ENCODE results near the gene GPR34. TPM values are rescaled to one million over a fixed set of nuclear protein-coding genes. Genes with fewer than 3 reads are reported as not detected.
A peak's percentile ranks its signal among the peaks of the same experiment; 100 is the strongest.

Gene GPR34
- total RNA-seq, 2 donors from 2014 or later, result 3.8 to 8.5 TPM

GRCh38 chrX:41686788-41687187, 2.0 kb upstream of the GPR34 start:
- no peak for TF ChIP-seq CTCF (IDR thresholded peaks at IDR 0.05)
- no peaks in the 10 kb centered on the region for H3K36me3 ChIP-seq
- H3K27ac ChIP-seq, result no peak overlapping the region
- DNase-seq (ENCODE audit: low spot score), result no peak
- no peaks in the 10 kb centered on the region for H3K9me3 ChIP-seq
- no peaks in the 10 kb centered on the region for H3K27me3 ChIP-seq
- H3K4me3 ChIP-seq, result no peak overlapping the region
- peaks cover 0 to 6% of the 10 kb centered on the region in 2 donors for H3K4me1 ChIP-seq

GRCh38 chrX:41688156-41688555, 617 bp upstream of the GPR34 start:
- Histone ChIP-seq H3K4me1 (peaks cover 0 to 12% of the 10 kb centered on the region in 2 donors), H3K9me3 (no peaks in the 10 kb centered on the region), H3K27me3 (no peaks in the 10 kb centered on the region), H3K27ac (no peak overlapping the region), H3K36me3 (no peaks in the 10 kb centered on the region), H3K4me3 (no peak overlapping the region)
- TF ChIP-seq CTCF (IDR thresholded peaks at IDR 0.05), result no peak
- no peak for DNase-seq (ENCODE audit: low spot score)

- no peak overlapping the region for H3K4me3 ChIP-seq
- H3K4me1 ChIP-seq, result peaks cover 0 to 6% of the 10 kb centered on the region in 2 donors
- no peak overlapping the region for H3K27ac ChIP-seq
- DNase-seq (ENCODE audit: low spot score), result no peak
- no peaks in the 10 kb centered on the region for H3K27me3 ChIP-seq
- no peaks in the 10 kb centered on the region for H3K36me3 ChIP-seq
- no peak for TF ChIP-seq CTCF (IDR thresholded peaks at IDR 0.05)
- H3K9me3 ChIP-seq, result no peaks in the 10 kb centered on the region
These were observed 938 bp downstream of the GPR34 start for GRCh38 chrX:41689711-41690110.

- no peak for TF ChIP-seq CTCF (IDR thresholded peaks at IDR 0.05)
- Histone ChIP-seq H3K9me3 (no peaks in the 10 kb centered on the region), H3K4me3 (no peak overlapping the region), H3K4me1 (peaks cover 0 to 6% of the 10 kb centered on the region in 2 donors), H3K27me3 (no peaks in the 10 kb centered on the region), H3K36me3 (no peaks in the 10 kb centered on the region), H3K27ac (peak overlapping the region in 1 of 2 donors; percentile 45)
- DNase-seq (ENCODE audit: low spot score), result no peak
These were observed 3.5 kb downstream of the GPR34 start for GRCh38 chrX:41692162-41692749.

GRCh38 chrX:41693024-41693423, 4.3 kb downstream of the GPR34 start:
- TF ChIP-seq CTCF (IDR thresholded peaks at IDR 0.05), result no peak
- H3K4me3 ChIP-seq, result no peak overlapping the region
- peaks cover 0 to 6% of the 10 kb centered on the region in 2 donors for H3K4me1 ChIP-seq
- no peak overlapping the region for H3K27ac ChIP-seq
- H3K36me3 ChIP-seq, result no peaks in the 10 kb centered on the region
- no peak for DNase-seq (ENCODE audit: low spot score)
- H3K9me3 ChIP-seq, result no peaks in the 10 kb centered on the region
- no peaks in the 10 kb centered on the region for H3K27me3 ChIP-seq

- H3K4me1 ChIP-seq, result peaks cover 0 to 6% of the 10 kb centered on the region in 2 donors
- H3K27me3 ChIP-seq, result no peaks in the 10 kb centered on the region
- no peak for DNase-seq (ENCODE audit: low spot score)
- no peaks in the 10 kb centered on the region for H3K36me3 ChIP-seq
- no peak for TF ChIP-seq CTCF (IDR thresholded peaks at IDR 0.05)
- H3K4me3 ChIP-seq, result no peak overlapping the region
- H3K27ac ChIP-seq, result no peak overlapping the region
- no peaks in the 10 kb centered on the region for H3K9me3 ChIP-seq
These were observed 6.7 kb downstream of the GPR34 start for GRCh38 chrX:41695426-41695825.

Measured in right atrium auricular region (tissue), 2 donors.